HG03378 (cell line): ENCODE results near the gene HEMGN.
"Not testable (repeated sequence)": the region's sequence is repeated elsewhere in the genome, so short reads cannot be mapped to it uniquely, and the experiment has no call there.

ENCODE experiments used
- ATAC-seq: cut with Tn5 transposase; IDR thresholded peaks from one replicate; pipeline ENCODE4 v1.9.1; 2021; ENCODE audit warnings: mild to moderate bottlenecking, moderate library complexity; ENCODE audit not compliant: unreplicated experiment

The HEMGN gene

GRCh38 chr9:97964901-97965300 lies 26.9 kb upstream of the HEMGN start:
- ATAC-seq = no peak

GRCh38 chr9:97963232-97963631 lies 25.3 kb upstream of the HEMGN start:
- ATAC-seq = no peak

GRCh38 chr9:97962575-97962974 lies 24.6 kb upstream of the HEMGN start:
- no peak for ATAC-seq

GRCh38 chr9:97962136-97962535 lies 24.2 kb upstream of the HEMGN start:
- no peak for ATAC-seq

GRCh38 chr9:97961361-97961760 lies 23.4 kb upstream of the HEMGN start:
- no peak for ATAC-seq

GRCh38 chr9:97960678-97961328 lies 22.8 kb upstream of the HEMGN start:
- not testable (repeated sequence) for ATAC-seq

- ATAC-seq = no peak
Observed at GRCh38 chr9:97959585-97959984, 21.6 kb upstream of the HEMGN start.

- ATAC-seq = no peak
Observed at GRCh38 chr9:97958812-97959511, 21.0 kb upstream of the HEMGN start.

GRCh38 chr9:97956331-97956730 lies 18.4 kb upstream of the HEMGN start:
- no peak for ATAC-seq

GRCh38 chr9:97954550-97954989 lies 16.6 kb upstream of the HEMGN start:
- peak; percentile 63 for ATAC-seq

- ATAC-seq = not testable (repeated sequence)
Observed at GRCh38 chr9:97950873-97951272, 12.9 kb upstream of the HEMGN start.

- not testable (repeated sequence) for ATAC-seq
Observed at GRCh38 chr9:97947094-97947493, 9.1 kb upstream of the HEMGN start.

- ATAC-seq = not testable (repeated sequence)
Observed at GRCh38 chr9:97945470-97945869, 7.5 kb upstream of the HEMGN start.

- no peak for ATAC-seq
Observed at GRCh38 chr9:97944612-97945011, 6.6 kb upstream of the HEMGN start.

GRCh38 chr9:97943308-97943855 lies 5.4 kb upstream of the HEMGN start:
- ATAC-seq = no peak

- no peak for ATAC-seq
Observed at GRCh38 chr9:97941323-97941722, 3.4 kb upstream of the HEMGN start.

- no peak for ATAC-seq
Observed at GRCh38 chr9:97940741-97941140, 2.8 kb upstream of the HEMGN start.

- no peak for ATAC-seq
Observed at GRCh38 chr9:97940233-97940632, 2.3 kb upstream of the HEMGN start.

GRCh38 chr9:97936998-97937397 lies 974 bp downstream of the HEMGN start:
- no peak for ATAC-seq

GRCh38 chr9:97935276-97935675 lies 2.7 kb downstream of the HEMGN start:
- ATAC-seq = no peak

GRCh38 chr9:97934321-97935115 lies 3.5 kb downstream of the HEMGN start:
- no peak for ATAC-seq
